HAP-1 (cell line): ENCODE measurements around the gene B4GALT6.
"Not testable (repeated sequence)": the region's sequence is repeated elsewhere in the genome, so short reads cannot be mapped to it uniquely, and the experiment has no call there.

Experiments
- DNase-seq, 2 experiments: peaks; one replicate each; pipeline ENCODE4 v3.0.0-alpha.2; 2016 to 2020; ENCODE audit warnings: low spot score in 2 of 2
- H3K27me3 ChIP-seq: fragments of 250-450 bp; sonication (Bioruptor Pico); 2 replicates; pipeline ENCODE4 v1.5.1; 2020; ENCODE audit warnings: low read depth, mild to moderate bottlenecking, moderate library complexity
- H3K36me3 ChIP-seq: fragments of 250-450 bp; sonication (Bioruptor Pico); replicated peaks from 2 replicates; pipeline ENCODE4 v1.5.1; 2020; ENCODE audit warnings: mild to moderate bottlenecking
- H3K4me1 ChIP-seq: fragments of 250-450 bp; sonication (Bioruptor Pico); 2 replicates; pipeline ENCODE4 v1.5.1; 2020; ENCODE audit warnings: mild to moderate bottlenecking
- H3K4me3 ChIP-seq: fragments of 250-450 bp; sonication (Bioruptor Pico); 2 replicates; pipeline ENCODE4 v1.5.1; 2020; ENCODE audit warnings: mild to moderate bottlenecking, moderate library complexity
- H3K9me3 ChIP-seq: fragments of 250-450 bp; sonication (Bioruptor Pico); 2 replicates; pipeline ENCODE4 v1.5.1; 2020; ENCODE audit warnings: mild to moderate bottlenecking, moderate library complexity
- in situ Hi-C: fragments of 300-500 bp; cut with MboI; formaldehyde crosslinking; loops from 3 replicates; pipeline ENCODE4 v1.14.3; 2020; ENCODE audit warnings: low sequenced_read_pairs, inconsistent platforms, mixed read lengths

B4GALT6 gene, protein sequence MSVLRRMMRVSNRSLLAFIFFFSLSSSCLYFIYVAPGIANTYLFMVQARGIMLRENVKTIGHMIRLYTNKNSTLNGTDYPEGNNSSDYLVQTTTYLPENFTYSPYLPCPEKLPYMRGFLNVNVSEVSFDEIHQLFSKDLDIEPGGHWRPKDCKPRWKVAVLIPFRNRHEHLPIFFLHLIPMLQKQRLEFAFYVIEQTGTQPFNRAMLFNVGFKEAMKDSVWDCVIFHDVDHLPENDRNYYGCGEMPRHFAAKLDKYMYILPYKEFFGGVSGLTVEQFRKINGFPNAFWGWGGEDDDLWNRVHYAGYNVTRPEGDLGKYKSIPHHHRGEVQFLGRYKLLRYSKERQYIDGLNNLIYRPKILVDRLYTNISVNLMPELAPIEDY

DNA sequence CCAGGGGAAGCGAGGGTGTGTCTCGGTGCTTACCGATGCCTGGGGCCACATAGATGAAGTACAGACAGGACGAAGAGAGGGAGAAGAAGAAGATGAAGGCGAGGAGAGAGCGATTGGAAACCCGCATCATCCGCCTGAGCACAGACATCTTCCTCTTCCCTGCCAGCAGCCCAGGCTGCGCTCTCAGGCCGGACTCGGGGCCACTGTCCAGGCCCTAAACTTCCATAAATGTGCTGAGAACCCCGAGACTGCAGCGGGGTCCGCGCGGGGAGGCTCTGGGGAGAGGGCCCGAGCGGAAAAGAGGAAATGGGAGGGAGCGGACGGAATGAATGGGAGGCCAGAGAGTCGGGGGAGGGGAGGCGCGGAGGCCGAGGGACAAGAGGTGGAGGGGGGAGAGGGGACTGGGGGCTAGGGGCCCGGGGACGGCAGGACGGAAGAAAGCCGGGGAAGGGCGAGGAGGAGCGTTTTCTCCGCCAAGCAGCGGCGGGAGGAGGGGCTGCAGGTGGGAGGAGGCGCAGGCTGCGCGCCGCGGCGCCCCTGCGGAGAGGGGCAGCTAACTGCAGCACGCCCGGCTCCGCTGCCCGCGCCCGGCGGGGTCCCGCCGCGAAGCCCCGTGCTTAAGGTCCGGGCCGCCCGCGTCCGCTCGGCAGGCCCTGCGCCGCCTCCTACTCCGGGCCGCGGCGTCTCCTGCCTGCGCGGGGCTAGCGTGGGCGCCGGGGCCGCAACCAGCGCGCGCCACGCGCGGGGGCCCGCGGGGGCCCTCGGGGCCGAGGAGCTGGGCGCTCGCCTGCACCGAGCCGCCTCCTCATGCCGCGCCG, at the start of gene B4GALT6:
Gene B4GALT6 (minus strand): TSS at position 303 of the 818 bp plus-strand sequence. CDS start 155 bp downstream, at position 148.
- no peaks in the 10 kb centered on the region for H3K36me3 ChIP-seq
- peak; percentile 74 to 78 for DNase-seq
- peak within 1 kb of the TSS; percentile 60 for H3K4me3 ChIP-seq
- H3K9me3 ChIP-seq: no peaks in the 10 kb centered on the region
- H3K27me3 ChIP-seq: no peaks in the 10 kb centered on the region
- H3K4me1 ChIP-seq: peaks cover 21% of the 10 kb centered on the region
- in situ Hi-C loops: no loop called here

DNA sequence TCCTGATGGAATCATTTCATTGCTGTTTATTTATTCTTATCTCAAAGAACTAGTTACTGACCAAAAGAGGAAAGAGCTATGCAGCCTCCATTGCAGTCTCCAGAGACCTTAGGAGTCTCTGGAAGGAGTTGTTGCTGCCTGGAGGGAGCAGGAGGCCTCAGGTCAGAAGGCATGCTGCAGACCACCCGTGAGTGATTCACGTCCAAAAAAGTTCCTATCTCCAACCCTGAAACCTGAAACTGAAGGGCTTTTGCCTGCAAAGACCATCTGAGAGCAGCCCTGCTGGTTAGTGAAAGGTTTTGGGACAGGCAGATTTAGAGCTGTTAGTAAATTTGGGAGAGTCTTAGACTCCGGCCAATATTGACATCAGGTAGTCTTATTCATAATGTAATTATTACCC, 47.2 kb upstream of the B4GALT6 start:
- Histone ChIP-seq H3K4me1 (no peaks in the 10 kb centered on the region), H3K4me3 (no peak overlapping the region), H3K36me3 (no peaks in the 10 kb centered on the region), H3K9me3 (no peaks in the 10 kb centered on the region), H3K27me3 (peaks cover 5% of the 10 kb centered on the region; the same call in 1 of the 2 replicates)
- in situ Hi-C loops: loop anchor here (25.0 kb wide), 1 partner anchor 231 kb away; no protein-coding TSS in a partner anchor
- no peak for DNase-seq

DNA sequence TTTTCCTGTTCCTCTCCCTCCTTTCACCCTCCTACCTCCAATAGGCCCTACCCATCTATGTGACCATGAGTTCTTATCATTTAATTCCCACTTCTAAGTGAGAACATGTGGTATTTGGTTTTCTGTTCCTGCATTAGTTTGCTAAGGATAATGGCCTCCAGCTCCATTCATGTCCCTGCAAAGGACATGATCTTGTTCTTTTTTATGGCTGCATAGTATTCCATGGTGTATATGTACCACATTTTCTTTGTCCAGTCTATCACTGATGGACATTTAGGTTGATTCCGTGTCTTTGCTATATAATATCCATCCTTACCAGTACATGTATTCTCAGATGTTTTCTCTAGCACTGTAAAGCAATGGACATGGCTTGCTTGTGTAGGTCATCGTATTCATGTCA, 44.8 kb upstream of the B4GALT6 start:
- in situ Hi-C loops: loop anchor here (25.0 kb wide), 1 partner anchor 233 kb away; no protein-coding TSS in a partner anchor
- not testable (repeated sequence) for H3K27me3 ChIP-seq

GRCh38 chr18:31723990-31724711, 39.8 kb upstream of the B4GALT6 start:
- in situ Hi-C loops: no loop called here
- no peak overlapping the region for H3K4me3 ChIP-seq
- H3K36me3 ChIP-seq: no peaks in the 10 kb centered on the region
- H3K9me3 ChIP-seq: no peaks in the 10 kb centered on the region
- no peaks in the 10 kb centered on the region for H3K27me3 ChIP-seq
- no peak for DNase-seq
- H3K4me1 ChIP-seq: no peaks in the 10 kb centered on the region

More for the DNA sequence above, 44.8 kb upstream of the B4GALT6 start:
- H3K4me1 ChIP-seq, DNase-seq, H3K9me3 ChIP-seq, H3K4me3 ChIP-seq, H3K36me3 ChIP-seq: not testable (repeated sequence)

DNA sequence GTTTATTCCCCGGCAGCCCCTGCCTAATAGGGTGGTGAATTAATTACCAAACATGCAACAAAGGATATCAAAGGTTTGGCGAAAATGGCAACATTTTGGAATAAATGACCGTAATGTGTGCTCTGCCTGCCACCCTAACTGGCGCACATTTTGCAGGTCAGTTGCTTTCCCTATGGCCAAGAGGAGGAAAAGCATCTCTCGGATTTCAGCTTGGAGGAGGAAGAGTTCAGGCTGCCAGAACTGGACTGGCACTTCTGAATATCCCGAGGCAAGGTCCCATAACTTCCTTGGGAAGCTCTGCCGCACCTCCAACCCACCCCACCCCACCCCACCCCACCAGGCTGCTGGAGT, 39.2 kb upstream of the B4GALT6 start:
- Histone ChIP-seq H3K36me3 (no peaks in the 10 kb centered on the region), H3K4me3 (no peak overlapping the region), H3K9me3 (no peaks in the 10 kb centered on the region), H3K27me3 (no peaks in the 10 kb centered on the region), H3K4me1 (no peaks in the 10 kb centered on the region)
- no peak for DNase-seq
- in situ Hi-C loops: no loop called here

DNA sequence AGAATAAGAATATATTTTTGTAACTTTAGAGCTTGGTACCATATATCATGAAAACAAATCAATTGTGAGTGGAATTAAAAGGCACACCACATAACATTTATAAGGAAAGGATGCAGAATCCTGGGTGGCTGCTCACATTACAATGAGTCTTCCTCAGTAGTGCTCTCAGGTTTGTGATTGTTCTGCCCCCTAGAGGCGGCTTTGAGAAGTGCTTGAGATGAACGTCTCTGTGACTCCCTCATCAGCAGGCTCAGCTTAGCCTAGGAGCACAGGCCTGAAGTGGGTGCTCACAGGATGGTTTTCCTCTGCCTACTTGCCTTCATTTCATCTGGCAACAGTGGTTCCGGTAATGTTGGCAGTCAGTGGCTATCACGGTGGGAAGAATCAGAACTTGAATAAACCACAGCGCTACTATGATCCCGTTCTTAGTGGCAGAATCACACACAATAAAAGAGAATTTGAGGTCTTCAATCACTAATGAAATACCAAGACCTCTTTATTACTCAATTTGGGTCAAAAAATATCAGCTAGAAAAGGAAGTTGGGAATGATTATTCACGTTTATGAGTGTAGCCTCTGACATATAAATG, 38.1 kb upstream of the B4GALT6 start:
- Histone ChIP-seq H3K4me1 (no peaks in the 10 kb centered on the region), H3K9me3 (no peaks in the 10 kb centered on the region), H3K4me3 (no peak overlapping the region), H3K27me3 (no peaks in the 10 kb centered on the region), H3K36me3 (no peaks in the 10 kb centered on the region)
- in situ Hi-C loops: no loop called here
- DNase-seq: peak; percentile 61 to 88

DNA sequence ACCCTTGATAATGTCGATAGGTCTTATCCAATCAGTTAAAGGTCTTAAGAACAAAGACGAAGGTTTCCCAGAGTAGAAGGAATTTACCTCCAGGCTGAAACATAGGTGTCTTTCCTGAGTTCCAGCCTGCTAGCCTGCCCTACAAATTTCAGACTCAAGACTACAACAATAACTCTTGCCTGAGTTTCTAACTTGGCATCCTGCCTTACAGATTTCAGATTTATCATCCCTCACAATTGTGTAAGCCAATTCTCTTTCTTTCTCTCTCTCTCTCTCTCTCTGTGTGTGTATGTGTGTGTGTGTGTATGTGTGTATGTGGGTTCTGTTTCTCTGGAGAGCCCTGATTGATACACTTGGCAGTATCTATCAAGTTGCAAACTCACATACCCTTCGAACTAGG, 37.2 kb upstream of the B4GALT6 start:
- H3K27me3 ChIP-seq: no peaks in the 10 kb centered on the region
- no peak overlapping the region for H3K4me3 ChIP-seq
- in situ Hi-C loops: no loop called here
- no peaks in the 10 kb centered on the region for H3K9me3 ChIP-seq
- DNase-seq: no peak
- no peaks in the 10 kb centered on the region for H3K36me3 ChIP-seq
- no peaks in the 10 kb centered on the region for H3K4me1 ChIP-seq

- DNase-seq: no peak
- Histone ChIP-seq H3K36me3 (no peaks in the 10 kb centered on the region), H3K9me3 (no peaks in the 10 kb centered on the region), H3K4me3 (no peak overlapping the region), H3K4me1 (no peaks in the 10 kb centered on the region), H3K27me3 (no peaks in the 10 kb centered on the region)
- in situ Hi-C loops: no loop called here
Measured at GRCh38 chr18:31720867-31721266, 36.5 kb upstream of the B4GALT6 start.

DNA sequence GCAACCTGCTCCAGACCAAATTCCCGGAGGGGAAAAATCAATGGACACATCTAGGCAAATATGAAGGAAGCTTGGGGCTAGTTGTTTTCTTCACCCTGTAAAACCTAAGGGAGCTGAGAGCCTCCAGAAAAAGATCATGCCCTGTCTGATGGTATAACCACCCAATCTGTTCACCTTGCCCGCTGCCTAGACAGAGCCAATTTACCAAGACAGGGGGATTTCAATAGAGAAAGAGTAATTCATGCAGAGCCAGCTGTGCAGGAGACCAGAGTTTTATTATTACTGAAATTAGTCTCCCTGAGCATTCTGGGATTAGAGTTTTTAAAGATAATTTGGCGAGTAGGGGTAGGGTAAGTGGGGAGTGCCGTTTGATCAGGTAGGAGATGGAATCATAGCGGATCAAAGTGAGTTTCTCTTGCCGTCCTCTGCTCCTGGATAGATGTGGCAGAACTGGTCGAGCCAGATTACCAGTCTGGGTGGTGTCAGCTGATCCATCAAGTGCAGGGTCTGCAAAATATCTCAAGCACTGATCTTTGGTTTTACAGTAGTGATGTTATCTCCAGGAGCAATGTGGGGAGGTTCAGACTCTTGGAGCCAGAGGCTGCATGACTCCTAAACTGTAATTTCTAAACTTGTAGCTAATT, 35.1 kb upstream of the B4GALT6 start:
- in situ Hi-C loops: loop anchor here (10.0 kb wide), 1 partner anchor 165 kb away; no protein-coding TSS in a partner anchor

DNA sequence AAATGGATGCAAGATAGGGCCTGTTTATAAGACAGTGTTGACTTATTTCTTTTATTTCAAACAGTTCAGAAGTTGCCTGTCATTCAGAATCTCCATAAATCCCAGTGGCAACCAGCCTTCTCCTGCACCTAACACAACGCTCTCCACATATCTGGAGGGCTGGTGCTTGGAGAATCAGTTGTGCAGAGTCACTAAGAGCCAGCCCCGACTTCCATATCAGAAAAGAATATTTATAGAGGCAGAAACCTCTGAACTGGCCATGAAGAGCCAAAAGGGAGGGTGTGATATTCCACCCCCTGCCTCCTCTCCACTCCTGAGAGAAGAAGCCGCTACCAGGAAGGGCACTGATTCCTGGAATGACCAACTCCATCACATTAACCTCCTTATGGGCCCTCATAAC, 34.0 kb upstream of the B4GALT6 start:
- in situ Hi-C loops: loop anchor here (10.0 kb wide), 1 partner anchor 164 kb away; no protein-coding TSS in a partner anchor
- H3K9me3 ChIP-seq: no peaks in the 10 kb centered on the region
- no peak for DNase-seq
- no peaks in the 10 kb centered on the region for H3K27me3 ChIP-seq
- H3K36me3 ChIP-seq: no peaks in the 10 kb centered on the region
- no peak overlapping the region for H3K4me3 ChIP-seq
- no peaks in the 10 kb centered on the region for H3K4me1 ChIP-seq

More for the DNA sequence above, 35.1 kb upstream of the B4GALT6 start:
- Histone ChIP-seq H3K4me3 (no peak overlapping the region), H3K4me1 (no peaks in the 10 kb centered on the region), H3K36me3 (no peaks in the 10 kb centered on the region), H3K27me3 (no peaks in the 10 kb centered on the region), H3K9me3 (no peaks in the 10 kb centered on the region)
- no peak for DNase-seq

DNA sequence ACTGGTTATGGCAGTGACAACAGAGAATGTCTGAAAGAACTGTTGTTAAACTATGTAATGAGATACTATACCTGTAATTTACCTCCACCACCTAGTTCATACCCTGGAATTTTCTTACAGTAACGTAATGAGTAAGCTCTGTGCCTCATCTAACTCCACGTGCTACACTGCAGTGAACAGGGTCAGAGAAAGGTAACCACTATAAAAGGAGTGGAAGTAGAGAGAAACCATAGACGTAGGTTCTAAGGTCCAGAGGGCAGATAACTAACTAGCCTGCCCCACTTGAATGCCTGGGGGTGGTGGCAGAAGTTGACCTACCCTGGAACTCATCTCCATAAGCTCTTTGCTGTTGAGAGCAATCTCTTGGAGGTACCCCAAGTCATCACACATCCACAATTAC, 32.0 kb upstream of the B4GALT6 start:
- no peak overlapping the region for H3K4me3 ChIP-seq
- in situ Hi-C loops: loop anchor here (10.0 kb wide), 1 partner anchor 162 kb away; no protein-coding TSS in a partner anchor

DNA sequence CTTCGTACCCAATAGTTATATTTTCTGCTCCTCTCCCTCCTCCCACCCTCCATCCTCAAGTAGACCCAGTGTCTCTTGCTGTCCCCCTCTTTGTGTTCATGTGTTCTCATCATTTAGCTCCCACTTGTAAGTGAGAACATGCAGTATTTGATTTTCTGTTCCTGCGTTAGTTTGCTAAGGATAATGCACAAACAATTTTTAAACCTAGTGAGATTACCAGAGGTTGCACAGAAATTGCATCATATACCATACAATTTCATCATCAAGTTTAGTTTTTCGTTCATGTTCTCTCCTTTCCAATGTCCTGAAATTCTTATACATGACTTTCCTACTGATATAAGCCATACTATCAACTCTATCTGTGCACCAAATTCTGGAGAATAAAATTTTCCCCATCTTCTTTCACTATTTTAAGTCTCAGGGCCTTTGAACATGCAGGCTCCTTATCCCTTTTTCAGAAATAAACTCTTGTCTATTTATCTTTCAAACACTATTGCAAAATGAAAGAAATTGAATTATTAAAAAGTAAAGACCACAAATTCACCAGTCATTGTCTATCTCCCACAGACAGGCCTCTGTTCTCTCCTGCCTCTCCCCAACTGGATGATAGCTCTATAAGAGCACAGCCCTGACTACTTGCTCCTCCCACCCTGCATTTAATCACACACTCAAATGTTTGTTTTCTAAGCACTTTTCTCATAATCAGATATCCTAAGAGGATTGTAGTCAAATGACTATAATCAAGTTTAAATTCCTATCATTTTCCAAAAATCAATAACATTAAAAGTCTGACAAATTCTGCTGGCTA, 27.2 kb upstream of the B4GALT6 start:
- Histone ChIP-seq H3K4me3 (no peak overlapping the region), H3K36me3 (no peaks in the 10 kb centered on the region), H3K27me3 (no peaks in the 10 kb centered on the region), H3K4me1 (no peaks in the 10 kb centered on the region), H3K9me3 (no peaks in the 10 kb centered on the region)
- DNase-seq: no peak
- in situ Hi-C loops: loop anchor here (10.0 kb wide), 1 partner anchor 157 kb away; no protein-coding TSS in a partner anchor

More for the DNA sequence above, 32.0 kb upstream of the B4GALT6 start:
- no peaks in the 10 kb centered on the region for H3K36me3 ChIP-seq
- no peaks in the 10 kb centered on the region for H3K4me1 ChIP-seq
- no peak for DNase-seq
- H3K9me3 ChIP-seq: no peaks in the 10 kb centered on the region
- H3K27me3 ChIP-seq: no peaks in the 10 kb centered on the region
